GM18520 (cell line): ENCODE results near the gene ITGA11.

Experiments
- ATAC-seq: cut with Tn5 transposase; IDR thresholded peaks from one replicate; pipeline ENCODE4 v1.9.1; 2021; ENCODE audit not compliant: unreplicated experiment

ITGA11 gene

DNA sequence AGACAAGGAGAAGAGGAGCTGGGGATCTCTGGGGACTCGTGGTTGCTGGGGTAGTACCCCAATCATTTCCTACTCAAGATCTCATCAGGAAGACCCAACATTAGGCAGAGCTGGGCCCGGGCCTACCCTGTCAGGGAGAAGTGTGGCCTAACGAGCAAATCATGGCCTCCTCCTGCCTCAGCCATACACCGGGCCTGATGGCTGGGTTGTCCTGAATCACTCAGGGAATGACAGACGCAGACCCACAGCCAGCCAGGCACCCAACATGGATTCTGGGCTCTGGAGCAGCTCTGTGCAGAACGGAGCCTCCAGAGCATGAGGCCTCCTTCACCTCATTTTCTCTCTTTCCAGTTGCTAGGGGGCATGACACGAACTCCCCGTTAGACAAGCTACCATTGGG, 19.7 kb downstream of the ITGA11 start:
- ATAC-seq = no peak

GRCh38 chr15:68411735-68412134, 20.2 kb downstream of the ITGA11 start:
- ATAC-seq = no peak

DNA sequence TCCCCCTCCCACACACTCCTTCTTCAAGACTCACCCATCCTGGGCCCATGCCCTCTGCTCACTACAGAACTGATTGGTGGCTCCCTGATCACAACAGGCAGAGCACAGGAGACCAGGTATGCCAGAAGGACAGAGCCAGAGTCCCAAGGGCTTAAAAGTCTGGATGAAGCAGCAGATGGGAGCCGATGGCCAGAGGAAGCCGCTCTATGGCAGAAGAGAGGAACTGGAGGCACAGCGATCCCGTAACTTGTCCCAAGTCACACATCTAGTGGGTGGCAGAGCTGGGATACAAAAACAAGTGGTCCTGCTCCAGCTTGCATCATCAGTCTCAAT, 20.7 kb downstream of the ITGA11 start:
- ATAC-seq = no peak

GRCh38 chr15:68410466-68411342, 21.3 kb downstream of the ITGA11 start:
- no peak for ATAC-seq

GRCh38 chr15:68409736-68410370, 22.1 kb downstream of the ITGA11 start:
- no peak for ATAC-seq

GRCh38 chr15:68408971-68409370, 23.0 kb downstream of the ITGA11 start:
- ATAC-seq = no peak

DNA sequence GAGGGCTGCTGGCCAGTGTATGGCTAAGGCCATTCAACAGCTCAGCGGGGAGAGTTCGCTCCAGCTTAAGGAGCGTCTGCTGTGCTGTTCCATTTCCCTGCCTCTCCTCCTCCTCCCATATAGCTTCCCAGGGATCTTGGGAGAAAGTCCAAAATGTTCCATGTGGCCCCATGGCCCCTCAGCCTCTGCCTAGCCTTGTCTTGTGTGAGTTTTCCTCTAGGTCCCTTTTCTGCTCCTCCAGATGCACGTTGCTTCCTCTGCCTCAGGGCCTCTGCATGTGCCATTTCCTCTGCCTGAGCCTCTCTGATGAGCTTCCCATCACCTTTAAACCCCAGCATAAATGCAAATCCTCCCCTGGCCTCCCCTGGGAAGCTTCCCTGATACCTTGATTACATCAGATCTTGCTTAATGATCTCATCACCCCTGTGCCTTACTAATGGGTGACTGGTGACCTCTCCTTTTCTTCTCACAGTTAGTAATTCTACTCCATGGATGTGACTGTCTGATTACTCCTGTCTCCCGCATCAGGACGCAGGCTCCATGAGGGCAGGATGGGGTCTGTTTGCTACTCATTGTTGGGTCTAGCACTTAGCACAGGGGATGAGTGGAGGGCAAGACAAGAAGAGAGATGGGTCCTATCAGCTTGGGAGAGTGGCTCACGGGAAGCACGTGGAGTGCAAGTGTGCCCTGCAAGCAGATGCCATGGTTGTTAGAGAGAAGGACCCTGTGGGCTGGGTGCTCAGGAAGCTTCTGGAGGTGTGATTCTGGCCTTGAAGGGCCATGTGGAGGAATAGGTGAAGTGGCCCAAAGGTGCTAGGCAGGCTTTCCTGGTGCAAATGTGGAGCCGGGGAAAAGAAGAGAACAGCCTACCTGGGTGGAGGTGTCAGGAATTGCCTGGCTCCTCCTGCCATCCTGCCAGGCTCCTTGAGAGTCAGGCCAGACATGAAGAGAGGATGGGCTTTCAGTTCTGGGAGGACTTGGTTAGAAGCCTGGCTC, 23.8 kb downstream of the ITGA11 start:
- no peak for ATAC-seq

GRCh38 chr15:68407141-68407885, 24.6 kb downstream of the ITGA11 start:
- ATAC-seq = no peak

DNA sequence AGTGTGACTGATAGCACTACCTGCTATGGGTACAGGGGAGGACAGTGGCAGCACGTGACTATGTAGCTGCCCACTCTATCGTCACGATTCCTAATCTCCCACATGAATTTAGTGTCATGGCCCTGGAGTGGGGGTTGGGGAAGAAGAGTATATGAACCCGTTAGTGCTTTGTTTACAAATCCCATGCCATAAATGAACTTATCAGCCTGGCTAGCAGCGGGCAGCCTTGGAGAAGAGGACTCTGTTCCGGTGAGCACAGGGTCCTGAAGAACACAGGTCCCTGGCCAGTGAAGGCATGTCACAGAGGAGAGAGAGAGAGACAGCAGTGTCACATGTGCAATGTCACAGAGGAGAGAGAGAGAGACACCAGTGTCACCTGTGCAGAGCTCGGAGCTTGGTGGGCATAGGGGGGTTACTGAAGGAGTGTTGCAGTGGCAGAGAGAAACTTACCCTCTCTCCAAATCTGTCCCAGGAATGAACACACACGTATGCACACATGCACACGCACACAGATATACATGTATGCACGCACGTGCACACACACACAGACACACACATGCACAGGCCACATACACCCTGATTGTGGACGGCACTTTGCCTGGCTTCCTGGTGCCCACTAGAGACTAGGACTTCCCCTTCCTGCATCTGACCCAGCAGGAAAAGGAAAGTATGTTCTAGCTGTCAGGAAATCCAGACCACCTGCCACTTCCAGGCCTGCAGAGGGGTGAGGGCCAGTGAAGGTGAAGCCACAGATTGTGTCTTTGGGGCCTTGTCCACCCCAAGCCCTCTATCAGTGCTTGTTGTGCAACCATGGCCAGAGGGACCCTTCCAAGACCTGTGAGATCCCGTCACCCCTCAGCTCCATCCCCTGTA, 26.3 kb downstream of the ITGA11 start:
- ATAC-seq = no peak

DNA sequence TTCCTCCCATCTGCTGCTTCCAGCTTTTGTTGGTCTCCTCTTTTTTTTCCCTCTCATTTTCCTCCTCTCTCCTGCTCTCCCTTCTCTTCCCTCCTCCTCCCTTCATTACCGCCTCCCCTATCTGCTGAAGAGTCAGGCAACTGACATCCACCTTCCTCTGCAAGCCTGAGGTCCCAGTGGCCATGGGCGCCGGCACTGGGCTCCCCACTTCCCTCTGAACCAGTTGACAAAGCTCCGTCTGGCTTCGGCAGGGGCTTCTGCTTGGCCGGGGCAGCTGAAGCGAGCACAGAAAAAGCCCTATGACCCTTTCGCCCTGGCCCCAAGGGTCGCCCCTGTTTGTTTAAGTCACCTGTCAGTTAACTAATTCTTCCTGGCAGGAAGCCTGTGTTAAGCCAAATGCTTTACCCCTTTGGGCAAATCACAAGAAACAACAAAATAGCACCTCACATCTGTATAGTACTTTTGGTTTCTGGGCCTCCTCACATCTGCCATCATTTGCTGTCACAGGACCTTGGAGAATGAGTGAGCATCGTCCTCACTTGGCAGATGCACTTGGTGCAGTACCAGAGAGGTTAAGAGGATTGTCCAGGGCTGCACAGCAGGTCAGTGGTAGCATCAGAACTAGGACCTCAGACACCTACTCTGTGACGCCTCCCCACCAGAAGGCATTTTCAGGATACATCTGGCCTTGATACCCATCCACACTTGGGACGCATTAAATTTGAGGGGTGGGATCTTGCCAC, 27.7 kb downstream of the ITGA11 start:
- no peak for ATAC-seq

DNA sequence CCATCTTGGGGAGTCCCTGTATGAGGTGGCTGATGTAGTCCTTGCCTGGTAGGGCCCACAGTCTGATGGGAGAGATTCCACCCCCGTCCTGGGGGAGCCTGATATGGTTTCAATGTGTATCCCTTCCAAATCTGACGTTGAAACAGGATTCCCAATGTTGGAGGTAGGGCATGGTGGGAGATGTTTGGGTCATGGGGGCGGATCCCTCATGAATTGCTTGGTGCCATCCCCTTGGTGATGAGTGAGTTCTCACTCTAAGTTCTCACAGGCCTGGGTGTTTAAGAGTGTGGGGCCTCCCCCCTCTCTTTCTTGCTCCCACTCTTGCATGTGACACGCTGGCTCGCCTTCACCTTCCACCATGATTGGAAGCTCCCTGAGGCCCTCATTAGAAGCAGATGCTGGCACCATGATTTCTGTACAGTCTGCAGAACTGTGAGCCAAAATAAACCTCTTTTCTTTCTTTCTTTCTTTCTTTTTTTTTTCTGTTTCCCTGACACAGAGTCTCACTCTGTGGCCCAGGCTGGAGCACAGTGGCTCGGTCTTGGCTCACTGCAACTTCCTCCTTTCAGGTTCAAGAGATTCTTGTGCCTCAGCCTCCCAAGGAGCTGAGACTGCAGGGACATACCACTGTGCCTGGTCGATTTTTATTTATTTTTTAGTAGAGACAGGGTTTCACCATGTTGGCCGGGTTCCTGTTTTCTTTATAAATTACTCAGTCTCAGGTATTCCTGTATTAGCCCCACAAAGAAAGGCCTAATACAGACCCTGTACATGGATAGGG, 28.6 kb downstream of the ITGA11 start:
- ATAC-seq = no peak

- ATAC-seq = no peak
These were observed 29.4 kb downstream of the ITGA11 start for GRCh38 chr15:68402432-68403160.

DNA sequence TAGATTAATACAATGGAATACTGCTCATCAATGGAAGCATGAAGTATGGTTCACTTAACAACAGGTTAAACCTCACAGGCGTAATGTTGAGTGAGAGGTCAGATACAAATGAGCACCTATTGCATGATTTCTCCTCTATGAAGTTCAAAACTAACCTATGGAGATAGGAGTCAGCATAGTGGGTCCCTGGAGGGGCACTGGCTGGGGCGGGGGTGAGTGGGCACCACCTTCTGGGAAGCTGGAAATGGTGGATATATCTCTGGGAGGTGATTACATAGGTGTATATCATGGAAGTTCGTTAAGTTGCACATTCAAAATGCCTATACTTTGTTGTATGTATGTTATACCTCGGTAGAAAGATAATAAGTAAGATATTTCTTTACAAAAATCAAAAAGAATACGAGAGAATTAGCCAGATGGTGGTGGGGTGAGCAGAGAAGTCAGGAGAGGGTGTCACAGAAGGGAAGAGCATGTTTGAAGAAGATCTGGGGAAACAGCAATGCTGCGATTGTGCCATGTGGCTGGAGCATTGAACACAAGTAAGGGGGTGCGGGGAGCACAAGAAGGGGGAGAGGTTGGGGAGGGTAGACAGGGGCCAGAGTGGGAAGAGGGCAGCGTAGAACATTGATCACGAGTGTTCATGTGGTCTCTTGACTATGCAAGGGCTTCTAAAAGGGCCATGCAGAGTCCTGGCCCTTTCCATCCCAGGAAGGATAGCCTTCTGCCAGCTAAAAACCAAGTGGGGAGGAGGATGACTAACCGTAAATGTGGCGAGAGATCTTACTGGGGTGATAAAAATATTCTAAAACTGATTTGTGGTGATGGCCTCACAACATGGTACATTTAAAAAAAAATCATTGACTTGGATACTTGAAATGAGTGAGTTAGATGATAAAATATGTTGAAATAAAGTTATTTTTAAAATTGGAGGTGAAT, 30.2 kb downstream of the ITGA11 start:
- no peak for ATAC-seq

DNA sequence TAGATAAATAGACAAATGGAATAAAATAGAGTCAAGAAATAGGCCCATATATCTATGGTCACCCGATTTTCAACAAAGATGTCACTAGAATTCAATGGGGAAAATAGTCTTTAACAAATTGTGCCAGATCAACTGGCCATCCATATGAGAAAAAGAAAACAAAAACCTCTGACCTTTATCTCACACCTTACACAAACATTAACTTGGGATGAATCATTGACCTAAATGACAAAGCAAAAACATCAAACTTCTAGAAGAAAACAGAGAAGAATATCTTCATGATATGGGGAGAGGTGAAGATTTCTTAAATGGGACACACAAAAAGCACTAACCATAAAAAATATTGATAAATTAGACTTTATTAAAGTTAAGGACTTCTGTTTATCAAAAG, 31.9 kb downstream of the ITGA11 start:
- no peak for ATAC-seq

- ATAC-seq = no peak
These were observed 32.6 kb downstream of the ITGA11 start for GRCh38 chr15:68399096-68400065.
